ENCODE results near the gene DMD. TPM values are rescaled to one million over a fixed set of nuclear protein-coding genes. Genes with fewer than 3 reads are reported as not detected.

Gene DMD
- total and polyA plus RNA-seq, 2 of the 13 experiments (the other 11 are each of a cell fraction or from before 2014, with no cell fraction given): 17.6 to 25.9 TPM

DNA sequence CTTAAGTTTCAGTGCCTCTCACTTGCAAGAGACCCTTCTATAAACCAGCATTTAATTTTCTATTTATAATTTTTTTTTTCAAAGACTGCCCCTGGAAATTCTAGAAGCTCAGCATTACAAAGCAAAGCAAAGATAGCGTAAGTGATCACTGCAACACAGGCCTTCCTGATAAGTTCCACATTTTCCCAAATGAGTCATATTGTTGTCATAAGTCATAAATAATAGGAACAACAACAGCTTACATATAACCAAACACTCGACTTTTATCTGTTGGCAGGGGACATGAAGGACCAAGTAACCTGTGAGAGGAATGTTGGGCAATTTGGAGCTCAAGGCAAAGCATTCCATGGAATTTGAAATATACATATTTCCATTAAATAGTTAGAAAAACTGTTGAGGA is 815.5 kb downstream of the DMD start:
- no peaks in the 10 kb centered on the region for H3K36me3 ChIP-seq (replicated peaks in 1 of 2; ENCODE audit: control insufficient read depth in 1 of 2, insufficient read depth in 2 of 2, low read length in 2 of 2)
- no peak overlapping the region for H3K4me3 ChIP-seq (replicated peaks in 1 of 3; ENCODE audit: insufficient read depth in 1 of 3, low read depth in 2 of 3, low read length in 3 of 3)
- H3K9ac ChIP-seq (ENCODE audit: insufficient read depth, low read depth, low read length): no peak overlapping the region
- WGBS (ENCODE audit: low lambda C conversion rate): 8% methylated on average over 2 of the region's 2 CpGs
- CTCF ChIA-PET (ENCODE audit: low intra/inter-chr PET ratio, low total read pairs): no interaction called here
- H2AFZ ChIP-seq (ENCODE audit: low read length): no peak overlapping the region
- no peak for DNase-seq (ENCODE audit: low spot score)
- no peaks in the 10 kb centered on the region for H3K79me2 ChIP-seq (ENCODE audit: insufficient read depth, low read length)
- ATAC-seq: no peak
- no peaks in the 10 kb centered on the region for H3K9me3 ChIP-seq (ENCODE audit: low read length)
- no peaks in the 10 kb centered on the region for H3K4me1 ChIP-seq (ENCODE audit: insufficient read depth, low read length)
- intact Hi-C loops (cut with micrococcal nuclease; ENCODE audit: unreplicated experiment) (no loop called here), in situ Hi-C loops (cut with HindIII; ENCODE audit: extremely low pct_ligation_motif_present, low pct_unique_long_range_greater_than_20kb) (no loop called here)
- POLR2A ChIA-PET: no interaction called here
- no peaks in the 10 kb centered on the region for H4K20me1 ChIP-seq (ENCODE audit: insufficient read depth, low read length)
- BruUV-seq (replicated peaks): no TSS peak
- FAIRE-seq: no peak
- H3K4me2 ChIP-seq (ENCODE audit: low read depth, low read length): no peak overlapping the region
- no peaks in the 10 kb centered on the region for H3K27me3 ChIP-seq (ENCODE audit: control insufficient read depth in 1 of 2, insufficient read depth in 2 of 2, low read length in 2 of 2)
- no peak overlapping the region for H3K27ac ChIP-seq (ENCODE audit: extremely low read length, insufficient read depth, low read length)
- TF ChIP-seq CBX1 (IDR thresholded peaks at IDR 0.05; ENCODE audit: low read depth) (no peak), RAD21 (CRISPR knock-in tag; IDR thresholded peaks at IDR 0.05) (no peak), ZNF10 (CRISPR knock-in tag; IDR thresholded peaks at IDR 0.05; ENCODE audit: borderline replicate concordance, low read depth) (no peak), ZNF430 (CRISPR knock-in tag; IDR thresholded peaks at IDR 0.05) (no peak), MYC (CRISPR knock-in tag; IDR thresholded peaks at IDR 0.05; ENCODE audit: borderline replicate concordance) (no peak), POLR2A (IDR thresholded peaks at IDR 0.05; ENCODE audit: insufficient read depth in 1 of 2, low read depth in 2 of 2, low read length in 2 of 2) (no peak), ZC3H4 (CRISPR knock-in tag; IDR thresholded peaks at IDR 0.05; ENCODE audit: borderline replicate concordance) (no peak), ATF7 (IDR thresholded peaks at IDR 0.05) (no peak), ATF7 (CRISPR knock-in tag; IDR thresholded peaks at IDR 0.05) (no peak), ZNF431 (CRISPR knock-in tag; IDR thresholded peaks at IDR 0.05; ENCODE audit: borderline replicate concordance, low read depth) (no peak), SOX13 (IDR thresholded peaks at IDR 0.05) (no peak), SOX13 (CRISPR knock-in tag; conservative IDR thresholded peaks at IDR 0.05 in 1 of 2, IDR thresholded peaks at IDR 0.05 in 1 of 2) (no peak), ZNF644 (CRISPR knock-in tag; IDR thresholded peaks at IDR 0.05; ENCODE audit: low read depth) (no peak), HDAC1 (CRISPR knock-in tag; IDR thresholded peaks at IDR 0.05) (no peak), POGZ (CRISPR knock-in tag; IDR thresholded peaks at IDR 0.05) (no peak), NFKB2 (CRISPR knock-in tag; IDR thresholded peaks at IDR 0.05; ENCODE audit: borderline replicate concordance) (no peak), ZNF775 (CRISPR knock-in tag; IDR thresholded peaks at IDR 0.05; ENCODE audit: borderline replicate concordance) (no peak)
- TF ChIP-seq, protein P1, sequence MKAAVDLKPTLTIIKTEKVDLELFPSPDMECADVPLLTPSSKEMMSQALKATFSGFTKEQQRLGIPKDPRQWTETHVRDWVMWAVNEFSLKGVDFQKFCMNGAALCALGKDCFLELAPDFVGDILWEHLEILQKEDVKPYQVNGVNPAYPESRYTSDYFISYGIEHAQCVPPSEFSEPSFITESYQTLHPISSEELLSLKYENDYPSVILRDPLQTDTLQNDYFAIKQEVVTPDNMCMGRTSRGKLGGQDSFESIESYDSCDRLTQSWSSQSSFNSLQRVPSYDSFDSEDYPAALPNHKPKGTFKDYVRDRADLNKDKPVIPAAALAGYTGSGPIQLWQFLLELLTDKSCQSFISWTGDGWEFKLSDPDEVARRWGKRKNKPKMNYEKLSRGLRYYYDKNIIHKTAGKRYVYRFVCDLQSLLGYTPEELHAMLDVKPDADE (CRISPR knock-in tag; IDR thresholded peaks at IDR 0.05): no peak
- TF ChIP-seq, protein P2, sequence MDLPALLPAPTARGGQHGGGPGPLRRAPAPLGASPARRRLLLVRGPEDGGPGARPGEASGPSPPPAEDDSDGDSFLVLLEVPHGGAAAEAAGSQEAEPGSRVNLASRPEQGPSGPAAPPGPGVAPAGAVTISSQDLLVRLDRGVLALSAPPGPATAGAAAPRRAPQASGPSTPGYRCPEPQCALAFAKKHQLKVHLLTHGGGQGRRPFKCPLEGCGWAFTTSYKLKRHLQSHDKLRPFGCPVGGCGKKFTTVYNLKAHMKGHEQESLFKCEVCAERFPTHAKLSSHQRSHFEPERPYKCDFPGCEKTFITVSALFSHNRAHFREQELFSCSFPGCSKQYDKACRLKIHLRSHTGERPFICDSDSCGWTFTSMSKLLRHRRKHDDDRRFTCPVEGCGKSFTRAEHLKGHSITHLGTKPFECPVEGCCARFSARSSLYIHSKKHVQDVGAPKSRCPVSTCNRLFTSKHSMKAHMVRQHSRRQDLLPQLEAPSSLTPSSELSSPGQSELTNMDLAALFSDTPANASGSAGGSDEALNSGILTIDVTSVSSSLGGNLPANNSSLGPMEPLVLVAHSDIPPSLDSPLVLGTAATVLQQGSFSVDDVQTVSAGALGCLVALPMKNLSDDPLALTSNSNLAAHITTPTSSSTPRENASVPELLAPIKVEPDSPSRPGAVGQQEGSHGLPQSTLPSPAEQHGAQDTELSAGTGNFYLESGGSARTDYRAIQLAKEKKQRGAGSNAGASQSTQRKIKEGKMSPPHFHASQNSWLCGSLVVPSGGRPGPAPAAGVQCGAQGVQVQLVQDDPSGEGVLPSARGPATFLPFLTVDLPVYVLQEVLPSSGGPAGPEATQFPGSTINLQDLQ (CRISPR knock-in tag; IDR thresholded peaks at IDR 0.05): no peak

Data from HepG2 (cell line).